ENCODE measurements around the gene GHR. TPM values are rescaled to one million over a fixed set of nuclear protein-coding genes. Genes with fewer than 3 reads are reported as not detected.

Gene GHR
- total and polyA plus RNA-seq, 2 of the 8 experiments (the other 6 are each of a cell fraction or from before 2014, with no cell fraction given), result 0.15 to 0.19 TPM

GRCh38 chr5:42626462-42626861 is 203.2 kb downstream of the GHR start (continued):
- TF ChIP-seq CHD7 (IDR thresholded peaks at IDR 0.05; ENCODE audit: insufficient replicate concordance, low read length), result no peak
- TF ChIP-seq CREB1 (IDR thresholded peaks at IDR 0.05), result no peak
- no peak for TF ChIP-seq SP4 (IDR thresholded peaks at IDR 0.05; ENCODE audit: low read length)
- TF ChIP-seq EP300 (IDR thresholded peaks at IDR 0.05; ENCODE audit: borderline replicate concordance in 1 of 2, low read depth in 2 of 2, low read length in 2 of 2), result no peak
- no peak for TF ChIP-seq GTF2F1 (IDR thresholded peaks at IDR 0.05; ENCODE audit: borderline replicate concordance, low read depth, low read length)
- TF ChIP-seq, protein P1, sequence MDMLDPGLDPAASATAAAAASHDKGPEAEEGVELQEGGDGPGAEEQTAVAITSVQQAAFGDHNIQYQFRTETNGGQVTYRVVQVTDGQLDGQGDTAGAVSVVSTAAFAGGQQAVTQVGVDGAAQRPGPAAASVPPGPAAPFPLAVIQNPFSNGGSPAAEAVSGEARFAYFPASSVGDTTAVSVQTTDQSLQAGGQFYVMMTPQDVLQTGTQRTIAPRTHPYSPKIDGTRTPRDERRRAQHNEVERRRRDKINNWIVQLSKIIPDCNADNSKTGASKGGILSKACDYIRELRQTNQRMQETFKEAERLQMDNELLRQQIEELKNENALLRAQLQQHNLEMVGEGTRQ (IDR thresholded peaks at IDR 0.05; ENCODE audit: low read length), result no peak
- no peak for TF ChIP-seq SIN3A (conservative IDR thresholded peaks at IDR 0.05 in 1 of 2, IDR thresholded peaks at IDR 0.05 in 1 of 2; ENCODE audit: low read depth in 1 of 2, low read length in 2 of 2)
- no peak for TF ChIP-seq JUN (IDR thresholded peaks at IDR 0.05; ENCODE audit: low read depth, low read length)
- TF ChIP-seq TCF12 (IDR thresholded peaks at IDR 0.05; ENCODE audit: low read depth, low read length), result no peak

All from H1 (cell line).